ENCODE results near the gene COMMD9. TPM values are rescaled to one million over a fixed set of nuclear protein-coding genes. Genes with fewer than 3 reads are reported as not detected.

Gene COMMD9
- total RNA-seq, 1 donor: 35.4 TPM

DNA sequence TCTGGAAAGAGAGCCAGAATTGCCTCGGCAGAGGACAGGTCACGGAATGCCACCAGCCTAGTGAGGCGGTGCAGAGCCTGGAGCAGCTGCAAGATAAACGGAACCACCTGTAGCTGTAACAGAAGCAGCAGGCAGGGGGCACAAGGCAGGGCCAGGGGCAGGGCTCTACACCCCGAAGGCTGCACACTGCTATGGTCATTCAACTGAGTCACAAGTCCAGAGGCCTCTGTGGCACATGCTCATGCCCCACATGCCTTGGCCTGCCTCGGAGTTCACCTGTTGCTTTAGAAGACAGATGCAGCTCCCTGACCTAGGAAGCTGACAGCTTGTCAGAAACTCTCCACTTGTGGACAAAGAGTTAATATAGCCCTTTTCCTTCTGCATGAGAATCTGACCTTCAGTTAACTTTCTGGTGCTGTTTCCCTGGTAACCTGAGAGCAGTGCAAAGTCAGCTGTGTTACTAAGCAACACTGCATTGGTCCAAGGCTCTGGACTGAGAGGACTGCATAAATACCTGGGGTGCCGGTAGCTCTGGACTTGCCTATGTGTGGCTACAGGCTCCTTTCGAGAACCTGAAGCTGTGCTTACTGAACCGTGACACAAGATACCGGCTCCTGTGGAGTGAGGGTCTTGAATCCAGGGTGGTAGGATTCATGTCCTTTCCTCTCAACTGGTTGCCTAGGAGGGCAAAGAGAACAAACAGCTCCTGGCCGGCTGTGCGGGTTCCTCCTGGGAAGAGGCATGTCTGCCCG lies 10.5 kb downstream of the COMMD9 start:
- no peak overlapping the region for H3K4me3 ChIP-seq (ENCODE audit: low read depth, low read length)
- TF ChIP-seq CTCF (IDR thresholded peaks at IDR 0.05; ENCODE audit: insufficient read depth, low read depth, low read length): peak; percentile 6
- DNase-seq (ENCODE audit: low read depth): no peak

DNA sequence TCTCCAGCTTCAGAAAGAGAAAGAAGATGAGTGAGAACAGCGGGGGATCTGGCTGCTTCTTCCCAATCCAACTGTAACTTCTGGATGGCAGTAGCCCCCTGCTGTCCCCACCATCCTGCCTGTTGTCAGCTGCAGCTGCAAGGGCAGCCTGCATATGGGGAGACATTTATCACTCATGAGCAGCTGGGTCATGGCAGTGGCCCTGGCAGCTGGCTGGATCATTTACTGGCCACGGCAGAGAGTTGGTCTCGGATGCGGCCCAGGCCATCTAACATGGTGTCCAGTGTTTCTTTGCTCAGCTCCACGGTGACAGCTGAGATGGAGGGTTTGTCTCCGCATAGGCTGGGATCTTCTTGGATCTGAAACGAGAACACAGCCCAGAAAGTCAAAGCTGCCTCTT lies 14.8 kb downstream of the COMMD9 start:
- no peak for TF ChIP-seq CTCF (IDR thresholded peaks at IDR 0.05; ENCODE audit: insufficient read depth, low read depth, low read length)
- no peak for DNase-seq (ENCODE audit: low read depth)
- H3K4me3 ChIP-seq (ENCODE audit: low read depth, low read length): no peak overlapping the region

- H3K4me3 ChIP-seq (ENCODE audit: low read depth, low read length): no peak overlapping the region
- no peak for TF ChIP-seq CTCF (IDR thresholded peaks at IDR 0.05; ENCODE audit: insufficient read depth, low read depth, low read length)
- no peak for DNase-seq (ENCODE audit: low read depth)
These were observed 16.1 kb downstream of the COMMD9 start for GRCh38 chr11:36273110-36273509.

DNA sequence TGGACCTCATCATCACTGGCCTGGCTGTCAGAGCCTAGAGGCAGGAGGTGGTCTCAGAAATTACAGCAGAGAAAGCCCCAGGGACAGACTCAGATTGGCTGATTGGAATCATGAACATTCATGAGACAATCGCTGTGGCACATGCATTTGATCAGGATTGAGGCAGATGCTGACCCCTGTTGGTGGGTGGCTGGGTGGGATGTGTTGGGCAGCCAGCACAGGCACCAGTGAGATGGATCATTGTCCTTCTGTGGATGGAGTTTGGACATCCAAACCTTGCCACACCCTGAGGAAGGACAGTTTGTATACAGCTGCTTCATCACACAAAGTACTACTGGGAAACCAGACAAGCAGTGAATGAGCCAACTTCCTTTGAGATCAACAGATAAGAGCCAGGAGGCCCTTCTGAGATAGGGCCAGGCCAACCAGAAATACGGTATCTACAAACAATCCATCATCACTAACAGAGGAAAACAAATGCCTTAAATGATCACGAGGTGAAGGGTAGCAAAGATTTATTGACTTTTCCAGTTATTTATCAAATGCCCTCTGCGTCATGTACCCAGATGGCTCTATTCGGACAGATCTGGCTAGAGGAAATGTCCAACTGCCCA lies 17.3 kb downstream of the COMMD9 start:
- DNase-seq (ENCODE audit: low read depth): peak; percentile 49
- no peak for TF ChIP-seq CTCF (IDR thresholded peaks at IDR 0.05; ENCODE audit: insufficient read depth, low read depth, low read length)
- H3K4me3 ChIP-seq (ENCODE audit: low read depth, low read length): no peak overlapping the region

GRCh38 chr11:36270701-36271100 lies 18.5 kb downstream of the COMMD9 start:
- TF ChIP-seq CTCF (IDR thresholded peaks at IDR 0.05; ENCODE audit: insufficient read depth, low read depth, low read length): no peak
- H3K4me3 ChIP-seq (ENCODE audit: low read depth, low read length): no peak overlapping the region
- no peak for DNase-seq (ENCODE audit: low read depth)

- DNase-seq (ENCODE audit: low read depth): no peak
- TF ChIP-seq CTCF (IDR thresholded peaks at IDR 0.05; ENCODE audit: insufficient read depth, low read depth, low read length): no peak
- no peak overlapping the region for H3K4me3 ChIP-seq (ENCODE audit: low read depth, low read length)
These were observed 20.8 kb downstream of the COMMD9 start for GRCh38 chr11:36268337-36268985.

All from fibroblast of villous mesenchyme (primary cell).